Mucosa of gallbladder (tissue), 1 donor: ENCODE data around the gene SULT1B1. TPM values are rescaled to one million over a fixed set of nuclear protein-coding genes. Genes with fewer than 3 reads are reported as not detected.
"Not testable (repeated sequence)": the region's sequence is repeated elsewhere in the genome, so short reads cannot be mapped to it uniquely, and the experiment has no call there.

ENCODE experiments used
- DNase-seq: peaks from one replicate; pipeline ENCODE4 v3.0.0-alpha.2; 2020; ENCODE audit warnings: low spot score
- total RNA-seq: library from RNA; stranded (reverse); gene quantifications from one replicate; pipeline ENCODE4 v1.2.1, GENCODE V29; 2021
- donor health status: DM: no; HTN: no; CAD: no.

The SULT1B1 gene
- 0.75 TPM for total RNA-seq

DNA sequence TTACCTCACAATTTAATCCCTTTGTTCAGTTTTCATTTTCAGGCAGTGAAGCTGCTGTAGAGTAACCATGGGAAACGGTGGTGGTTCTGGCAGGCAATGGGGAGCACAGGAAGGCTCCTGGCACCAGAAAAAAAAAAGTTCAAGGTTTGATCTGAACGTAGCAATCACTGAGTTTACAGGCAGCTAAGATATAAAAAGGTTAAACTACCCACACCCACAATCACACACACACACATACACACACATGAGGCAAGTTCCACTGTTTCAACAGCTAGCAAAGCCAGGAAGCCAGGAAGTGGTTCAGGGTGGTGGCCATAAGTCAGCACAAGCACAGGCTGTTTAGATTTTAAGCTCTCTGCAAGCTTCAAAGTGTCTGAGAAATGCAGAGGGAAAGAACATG lies at the start of gene SULT1B1:
TSS of gene SULT1B1 (minus strand) at position 166 of the 400 bp plus-strand sequence. CDS start 5,403 bp downstream, outside the sequence.
- peak; percentile 30 for DNase-seq

DNA sequence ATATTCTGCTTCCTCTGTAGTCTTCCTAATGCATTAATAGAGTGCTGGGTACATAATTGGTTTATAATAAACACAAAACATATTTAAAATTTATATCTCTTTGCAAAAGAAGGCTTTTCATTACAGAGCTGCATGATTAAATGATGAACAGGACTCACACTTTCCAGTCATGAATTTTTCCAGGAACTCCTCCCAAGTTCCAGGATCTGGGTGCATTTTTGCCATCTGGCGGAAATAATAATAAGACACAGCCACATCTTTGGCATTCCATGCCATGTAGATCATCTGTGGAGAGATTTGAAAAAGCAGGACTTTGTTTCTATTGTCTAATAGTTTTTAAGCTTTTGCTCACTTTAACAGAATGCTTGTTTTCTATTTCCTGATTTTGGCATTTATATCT lies 40.2 kb upstream of the SULT1B1 start:
- DNase-seq: no peak

DNA sequence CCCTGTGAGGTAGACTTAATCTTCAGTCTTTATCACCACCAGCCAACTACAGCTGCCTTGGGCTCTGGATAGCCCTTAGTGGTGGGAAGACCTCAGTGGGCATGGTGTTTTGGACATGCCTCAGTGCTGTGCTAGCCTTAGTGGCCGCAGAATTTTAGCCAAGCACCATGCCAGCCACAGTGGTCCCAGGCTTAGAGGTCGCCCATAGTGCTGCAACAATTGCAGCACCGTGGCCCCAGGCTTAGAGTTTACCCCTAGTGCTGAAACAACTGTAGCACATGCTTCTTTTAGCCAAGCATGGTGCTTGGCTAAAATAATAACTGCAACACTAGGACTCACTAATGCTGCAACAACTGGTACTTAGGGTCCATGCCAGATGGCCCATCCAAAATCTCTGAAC lies 38.9 kb upstream of the SULT1B1 start:
- no peak for DNase-seq

DNA sequence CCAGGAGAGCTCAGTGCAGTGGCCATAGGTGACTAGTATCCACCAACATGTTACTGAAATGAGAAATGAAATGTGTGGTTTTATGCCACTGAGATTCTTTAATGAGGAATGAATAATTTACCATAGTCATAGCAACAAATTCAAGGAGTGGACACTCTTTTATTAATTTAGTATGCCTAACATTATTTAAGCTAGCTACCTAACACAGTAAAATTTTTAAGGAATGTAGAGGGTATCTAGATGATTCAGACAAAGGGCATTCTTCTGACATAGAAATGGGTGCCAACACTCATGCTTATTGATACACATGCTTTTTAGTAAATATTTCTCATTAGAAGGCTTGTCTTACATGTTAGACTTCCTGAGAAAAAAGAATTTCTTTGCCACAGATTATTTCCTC lies 33.3 kb upstream of the SULT1B1 start:
- DNase-seq: no peak

DNA sequence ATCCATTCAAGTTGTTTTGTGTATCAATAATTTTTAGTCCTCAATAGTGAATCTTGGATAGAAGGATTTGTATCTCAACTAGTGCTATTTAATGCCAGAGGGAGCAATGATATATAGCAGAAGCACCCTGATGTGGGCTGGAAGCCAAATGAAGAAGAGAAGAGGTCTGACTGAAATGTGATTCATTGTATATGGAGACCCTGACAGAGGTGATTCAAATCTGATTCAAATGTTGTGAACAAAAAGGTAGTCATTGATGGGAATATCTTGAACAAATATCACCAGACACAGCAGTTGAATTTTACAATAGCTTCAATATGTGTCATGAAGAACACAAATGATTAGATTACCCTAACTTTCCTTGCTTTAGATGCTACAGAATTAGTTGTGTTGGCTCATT lies 27.5 kb upstream of the SULT1B1 start:
- no peak for DNase-seq

- no peak for DNase-seq
These were observed 26.1 kb upstream of the SULT1B1 start for GRCh38 chr4:69786547-69786946.

- DNase-seq: no peak
These were observed 24.9 kb upstream of the SULT1B1 start for GRCh38 chr4:69785211-69785831.

GRCh38 chr4:69782651-69783310 lies 22.4 kb upstream of the SULT1B1 start:
- DNase-seq: no peak

- DNase-seq: no peak
These were observed 21.3 kb upstream of the SULT1B1 start for GRCh38 chr4:69781458-69782418.

DNA sequence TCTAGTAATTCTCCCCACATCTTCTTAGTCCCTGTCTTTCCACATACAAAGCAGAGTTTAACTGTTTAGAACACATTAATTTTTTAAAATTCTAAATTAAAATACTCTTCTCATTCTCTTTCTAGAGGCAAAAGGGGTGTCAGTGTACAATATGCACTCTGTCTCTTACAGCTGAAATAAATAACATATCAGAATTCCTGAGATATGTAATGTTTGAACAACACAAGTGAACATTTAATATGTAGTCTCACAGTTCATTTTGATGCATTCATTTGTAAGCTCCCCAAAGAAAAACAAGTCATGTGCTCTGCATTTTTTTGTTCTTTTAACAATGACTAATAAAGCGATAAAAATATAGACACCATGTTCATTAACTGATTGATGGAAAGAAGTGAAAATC lies 19.7 kb upstream of the SULT1B1 start:
- no peak for DNase-seq

GRCh38 chr4:69776696-69777095 lies 16.3 kb upstream of the SULT1B1 start:
- no peak for DNase-seq

DNA sequence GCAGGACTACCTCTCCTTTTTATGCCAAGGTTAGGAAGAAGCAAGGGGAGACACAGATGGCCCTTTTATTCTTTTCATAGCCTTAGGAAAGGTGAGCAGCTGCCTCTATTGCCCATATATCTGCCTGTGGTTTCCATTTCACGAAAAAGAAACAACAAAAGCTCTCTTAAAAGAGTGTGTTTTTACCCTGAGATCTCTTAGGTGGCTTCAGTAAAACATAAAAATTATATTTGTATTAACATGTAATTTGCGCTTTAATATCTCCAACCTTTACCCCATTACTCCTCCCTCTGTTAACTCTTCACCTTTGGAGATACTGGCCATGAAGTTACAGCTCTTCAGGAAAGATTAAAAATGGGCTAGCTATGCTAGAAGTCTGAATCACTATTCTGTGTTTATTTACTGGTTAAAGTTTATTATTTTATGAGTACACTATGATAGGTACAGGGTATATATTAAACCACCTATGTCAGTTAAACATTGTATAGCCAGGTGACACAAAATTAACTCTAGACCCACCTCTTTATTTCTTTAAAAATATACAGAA lies 15.0 kb upstream of the SULT1B1 start:
- DNase-seq: no peak

- peak; percentile 65 for DNase-seq
These were observed 13.1 kb upstream of the SULT1B1 start for GRCh38 chr4:69773484-69773883.

DNA sequence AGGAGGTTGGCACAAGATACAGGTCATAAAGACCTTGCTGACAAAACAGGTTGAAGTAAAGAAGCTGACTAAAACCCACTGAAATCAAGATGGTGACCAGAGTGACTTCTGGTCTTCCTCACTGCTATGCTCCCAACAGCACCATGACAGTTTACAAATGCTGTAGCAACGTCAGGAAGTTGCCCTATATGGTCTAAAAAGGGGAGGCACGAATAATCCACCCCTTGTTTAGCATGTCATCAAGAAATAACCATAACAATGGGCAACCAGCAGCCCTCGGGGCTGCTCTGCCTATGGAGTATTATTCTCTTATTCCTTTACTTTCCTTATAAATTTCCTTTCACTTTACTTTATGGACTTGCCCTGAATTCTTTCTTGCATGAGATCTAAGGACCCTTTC lies 8.1 kb upstream of the SULT1B1 start:
- DNase-seq: not testable (repeated sequence)

GRCh38 chr4:69765751-69766150 lies 5.3 kb upstream of the SULT1B1 start:
- no peak for DNase-seq

DNA sequence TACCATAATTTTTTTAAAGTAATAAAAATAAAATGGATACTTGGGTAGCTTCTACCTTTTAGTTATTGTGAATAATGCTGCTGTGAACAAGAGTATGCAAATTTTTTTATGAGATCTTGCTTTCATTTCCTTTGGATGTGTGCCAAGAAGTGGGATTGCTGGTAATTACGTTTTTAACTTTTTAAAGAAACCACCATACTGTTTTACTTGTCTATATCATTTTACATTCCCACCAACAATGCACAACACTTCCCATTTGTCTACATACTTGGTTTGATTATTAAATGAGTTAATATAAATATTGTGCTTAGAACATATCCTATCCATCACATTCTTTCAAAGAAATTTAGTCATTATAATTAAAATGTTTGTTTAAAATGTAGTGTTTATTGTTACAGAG lies 3.9 kb upstream of the SULT1B1 start:
- no peak for DNase-seq

DNA sequence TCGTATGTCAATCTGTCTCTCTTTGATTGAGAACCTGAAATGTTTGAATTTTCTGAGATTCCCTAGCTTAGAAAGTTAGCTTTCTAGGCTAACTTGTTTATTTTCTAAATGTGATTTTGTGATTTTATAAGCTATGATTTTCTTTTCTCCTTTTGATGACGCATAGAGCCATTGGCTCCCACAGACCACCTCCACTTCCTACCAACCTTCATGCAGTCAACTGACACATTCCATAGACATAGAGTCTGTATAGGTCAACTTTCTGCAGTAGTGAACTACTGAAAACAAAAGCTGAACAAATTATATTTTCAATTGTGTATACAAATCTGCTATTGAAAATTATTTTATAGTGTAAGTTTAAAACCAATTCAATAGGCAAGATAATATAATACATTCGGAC lies 2.8 kb upstream of the SULT1B1 start:
- DNase-seq: no peak

- DNase-seq: no peak
These were observed 1.2 kb downstream of the SULT1B1 start for GRCh38 chr4:69759189-69759604.

DNA sequence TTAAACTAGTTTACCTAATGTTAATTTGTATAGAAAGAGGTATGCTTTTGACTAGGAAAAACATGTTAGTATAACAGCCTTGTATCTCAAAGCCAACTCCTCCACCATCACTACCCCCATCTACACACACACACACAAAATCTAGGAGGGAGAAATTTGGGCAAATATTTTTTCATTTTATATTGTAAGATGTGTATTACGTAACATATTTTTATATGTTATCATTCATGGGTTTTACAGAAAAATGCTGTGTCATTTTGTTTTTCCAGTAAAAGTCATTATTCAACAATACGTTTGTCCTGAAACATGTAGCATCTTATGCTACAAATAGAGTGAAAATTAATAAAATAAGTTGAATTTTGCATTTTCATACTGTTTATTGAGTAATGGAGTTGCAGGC lies 3.0 kb downstream of the SULT1B1 start:
- no peak for DNase-seq

GRCh38 chr4:69754926-69755580 lies 5.4 kb downstream of the SULT1B1 start:
- DNase-seq: peak; percentile 57

GRCh38 chr4:69753686-69754085 lies 6.7 kb downstream of the SULT1B1 start:
- no peak for DNase-seq

DNA sequence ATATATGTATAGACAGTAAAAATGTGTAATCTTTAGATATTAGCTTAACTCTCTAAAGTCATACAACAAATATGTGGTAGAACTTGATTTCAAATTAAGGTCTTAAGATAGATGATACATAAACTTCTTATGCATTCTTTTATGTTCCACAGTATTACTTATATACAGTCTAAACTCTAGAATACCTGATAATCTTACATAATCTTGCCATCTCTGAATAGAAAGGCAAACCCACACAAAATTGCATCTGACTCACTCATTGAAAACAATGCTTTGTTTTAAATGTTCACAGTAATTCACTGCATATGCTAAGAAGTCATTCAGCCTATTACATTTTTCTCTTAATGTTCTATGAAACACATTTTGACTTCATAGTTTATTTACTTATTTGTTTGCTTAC lies 10.1 kb downstream of the SULT1B1 start:
- no peak for DNase-seq
